ENCODE data around the gene STEAP1B.
"Not testable (repeated sequence)": the region's sequence is repeated elsewhere in the genome, so short reads cannot be mapped to it uniquely, and the experiment has no call there.

The STEAP1B gene

DNA sequence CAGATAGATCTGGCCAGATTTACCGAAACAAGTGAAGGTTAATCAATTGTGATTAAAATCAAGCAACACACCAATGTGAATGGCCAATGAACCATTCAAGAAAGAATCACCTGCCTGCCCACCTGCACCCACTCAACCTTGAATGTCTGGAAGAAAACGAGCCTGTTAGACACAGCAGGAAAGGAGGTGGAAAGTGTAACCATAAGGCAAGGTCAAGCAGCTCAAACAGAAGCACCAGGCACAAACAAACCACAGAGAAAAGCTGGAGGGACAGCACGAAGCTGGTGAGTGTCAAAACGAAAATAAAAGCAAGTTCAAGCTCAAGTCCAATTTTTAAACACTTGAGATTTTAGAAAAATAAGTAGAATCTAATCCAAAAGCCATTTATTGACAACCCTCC lies 64.9 kb downstream of the STEAP1B start:
- DNase-seq (ENCODE audit: extremely low read depth, low read depth): no peak
- no peak overlapping the region for H3K4me3 ChIP-seq (replicated peaks; ENCODE audit: low read depth, low read length)
- TF ChIP-seq, protein P1, sequence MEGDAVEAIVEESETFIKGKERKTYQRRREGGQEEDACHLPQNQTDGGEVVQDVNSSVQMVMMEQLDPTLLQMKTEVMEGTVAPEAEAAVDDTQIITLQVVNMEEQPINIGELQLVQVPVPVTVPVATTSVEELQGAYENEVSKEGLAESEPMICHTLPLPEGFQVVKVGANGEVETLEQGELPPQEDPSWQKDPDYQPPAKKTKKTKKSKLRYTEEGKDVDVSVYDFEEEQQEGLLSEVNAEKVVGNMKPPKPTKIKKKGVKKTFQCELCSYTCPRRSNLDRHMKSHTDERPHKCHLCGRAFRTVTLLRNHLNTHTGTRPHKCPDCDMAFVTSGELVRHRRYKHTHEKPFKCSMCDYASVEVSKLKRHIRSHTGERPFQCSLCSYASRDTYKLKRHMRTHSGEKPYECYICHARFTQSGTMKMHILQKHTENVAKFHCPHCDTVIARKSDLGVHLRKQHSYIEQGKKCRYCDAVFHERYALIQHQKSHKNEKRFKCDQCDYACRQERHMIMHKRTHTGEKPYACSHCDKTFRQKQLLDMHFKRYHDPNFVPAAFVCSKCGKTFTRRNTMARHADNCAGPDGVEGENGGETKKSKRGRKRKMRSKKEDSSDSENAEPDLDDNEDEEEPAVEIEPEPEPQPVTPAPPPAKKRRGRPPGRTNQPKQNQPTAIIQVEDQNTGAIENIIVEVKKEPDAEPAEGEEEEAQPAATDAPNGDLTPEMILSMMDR (IDR thresholded peaks at IDR 0.05; ENCODE audit: low read depth, low read length, missing control alignments): no peak

DNA sequence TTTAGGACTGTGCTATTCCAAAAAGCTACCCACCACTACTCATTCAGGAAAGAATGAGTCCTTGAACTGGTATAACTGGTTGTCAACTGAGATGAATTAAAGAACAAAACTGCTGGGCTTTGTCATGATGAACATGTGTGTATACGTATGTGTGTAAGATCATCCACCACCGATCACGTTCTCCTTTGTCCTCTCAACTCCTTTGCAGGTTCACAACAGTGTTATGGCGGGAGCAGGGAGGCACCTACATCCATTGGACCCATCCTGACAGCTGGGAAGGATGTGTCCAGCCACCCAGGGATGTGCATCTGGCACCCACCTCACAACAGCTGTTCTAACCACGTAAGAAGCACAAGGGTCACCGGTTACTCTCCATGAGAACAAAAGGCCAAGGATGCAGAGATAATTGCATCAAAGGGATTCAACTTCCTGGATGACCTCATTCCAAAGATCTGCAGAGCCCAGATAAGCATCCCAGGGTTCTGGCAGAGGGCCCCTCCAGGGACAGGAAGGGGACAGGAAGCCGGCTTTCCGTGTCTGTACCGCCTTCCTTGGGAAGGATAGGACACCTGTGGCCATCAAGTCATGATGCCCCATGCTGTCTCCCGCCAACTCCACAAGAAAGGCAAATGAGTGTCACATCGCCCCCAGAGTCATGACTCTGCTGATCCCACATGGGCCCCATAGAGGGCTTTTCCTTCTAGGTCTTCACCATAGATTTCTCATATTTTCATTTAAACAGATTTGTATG lies 66.1 kb downstream of the STEAP1B start:
- H3K4me3 ChIP-seq (replicated peaks; ENCODE audit: low read depth, low read length): no peak overlapping the region
- TF ChIP-seq, protein P1 (IDR thresholded peaks at IDR 0.05; ENCODE audit: low read depth, low read length, missing control alignments): no peak
- no peak for DNase-seq (ENCODE audit: extremely low read depth, low read depth)

DNA sequence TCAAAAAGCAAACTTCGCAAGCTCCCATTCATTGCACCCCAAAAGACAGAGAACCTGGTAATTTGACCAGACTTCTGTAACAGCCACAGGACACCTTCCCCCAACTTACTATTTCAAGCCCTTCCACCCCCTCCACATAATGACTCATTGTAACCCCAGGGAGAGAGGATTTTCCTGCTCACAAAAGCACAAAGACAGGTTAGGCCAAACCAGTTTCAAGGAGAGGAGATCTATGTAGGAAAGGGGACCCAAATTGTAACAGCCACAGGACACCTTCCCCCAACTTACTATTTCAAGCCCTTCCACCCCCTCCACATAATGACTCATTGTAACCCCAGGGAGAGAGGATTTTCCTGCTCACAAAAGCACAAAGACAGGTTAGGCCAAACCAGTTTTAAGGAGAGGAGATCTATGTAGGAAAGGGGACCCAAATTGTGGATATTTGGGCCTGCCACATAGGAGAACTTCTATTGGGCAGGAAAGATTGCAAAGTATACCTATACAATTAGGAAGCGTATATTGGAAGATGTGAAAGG lies 66.8 kb downstream of the STEAP1B start:
- H3K4me3 ChIP-seq (replicated peaks; ENCODE audit: low read depth, low read length); DNase-seq (ENCODE audit: extremely low read depth, low read depth): not testable (repeated sequence)

DNA sequence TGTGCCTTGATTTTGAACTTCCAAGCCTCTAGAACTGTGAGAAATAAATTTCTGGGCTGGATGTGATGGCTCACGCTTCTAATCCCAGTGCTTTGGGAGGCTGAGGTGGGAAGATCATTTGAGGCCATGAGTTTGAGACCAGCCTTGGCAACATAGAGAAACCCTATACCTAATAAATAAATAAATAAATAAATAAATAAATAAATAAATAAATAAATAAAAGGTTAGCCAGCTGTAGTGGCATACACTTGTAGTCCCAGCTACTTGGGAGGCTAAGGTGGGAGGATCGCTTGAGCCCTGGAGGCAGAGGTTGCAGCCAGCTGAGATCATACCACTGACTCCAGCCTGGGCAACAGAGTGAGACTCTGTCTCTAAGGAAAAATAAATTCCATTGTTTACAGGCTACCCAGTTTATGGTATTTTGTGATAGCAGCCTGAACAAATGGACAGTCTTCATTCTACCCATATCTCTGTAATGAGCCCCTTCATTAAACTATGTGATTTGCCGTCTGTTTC lies 67.7 kb downstream of the STEAP1B start:
- TF ChIP-seq, protein P1 (IDR thresholded peaks at IDR 0.05; ENCODE audit: low read depth, low read length, missing control alignments): no peak
- no peak for DNase-seq (ENCODE audit: extremely low read depth, low read depth)

DNA sequence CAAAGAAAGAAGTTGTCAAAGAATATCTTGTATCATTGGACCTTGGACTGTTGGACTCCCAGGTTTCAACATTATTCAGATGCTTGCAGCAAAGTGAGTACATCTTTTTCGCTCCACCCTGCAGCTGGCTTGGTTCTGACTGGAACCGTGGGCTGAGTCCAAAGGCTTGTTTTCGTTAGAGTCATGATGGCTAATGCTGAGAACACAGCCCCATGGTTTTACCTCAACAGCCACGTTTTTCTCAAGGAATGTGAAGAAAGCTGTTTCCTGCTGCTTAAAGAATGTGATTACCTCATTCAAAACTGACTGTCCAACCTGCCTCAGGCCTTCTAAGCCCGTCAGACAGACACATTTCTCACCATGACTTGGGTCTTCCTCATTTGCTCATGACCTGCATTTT lies 69.5 kb downstream of the STEAP1B start:
- TF ChIP-seq, protein P1 (IDR thresholded peaks at IDR 0.05; ENCODE audit: low read depth, low read length, missing control alignments): no peak
- no peak overlapping the region for H3K4me3 ChIP-seq (replicated peaks; ENCODE audit: low read depth, low read length)
- no peak for DNase-seq (ENCODE audit: extremely low read depth, low read depth)

More for the DNA sequence above, 67.7 kb downstream of the STEAP1B start:
- H3K4me3 ChIP-seq (replicated peaks; ENCODE audit: low read depth, low read length): no peak overlapping the region

DNA sequence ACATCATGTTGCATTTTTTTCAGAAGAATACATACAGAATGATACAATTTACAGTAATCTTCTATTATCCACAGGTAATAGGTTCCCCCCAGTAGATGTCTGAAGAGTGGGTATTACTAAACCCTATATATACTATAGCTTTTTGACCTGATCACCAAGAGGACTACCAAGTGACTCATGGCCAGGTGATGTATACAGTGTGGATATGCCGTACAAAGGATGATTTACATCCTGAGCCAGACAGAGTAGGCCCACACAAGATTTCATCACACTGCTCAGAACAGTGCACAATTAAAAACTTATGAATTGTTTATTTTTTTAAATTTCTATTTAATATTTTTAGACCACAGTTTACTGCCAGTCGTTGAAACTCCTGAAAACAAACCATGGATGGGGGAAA lies 70.6 kb downstream of the STEAP1B start:
- no peak overlapping the region for H3K4me3 ChIP-seq (replicated peaks; ENCODE audit: low read depth, low read length)
- DNase-seq (ENCODE audit: extremely low read depth, low read depth): no peak
- TF ChIP-seq, protein P1 (IDR thresholded peaks at IDR 0.05; ENCODE audit: low read depth, low read length, missing control alignments): no peak

DNA sequence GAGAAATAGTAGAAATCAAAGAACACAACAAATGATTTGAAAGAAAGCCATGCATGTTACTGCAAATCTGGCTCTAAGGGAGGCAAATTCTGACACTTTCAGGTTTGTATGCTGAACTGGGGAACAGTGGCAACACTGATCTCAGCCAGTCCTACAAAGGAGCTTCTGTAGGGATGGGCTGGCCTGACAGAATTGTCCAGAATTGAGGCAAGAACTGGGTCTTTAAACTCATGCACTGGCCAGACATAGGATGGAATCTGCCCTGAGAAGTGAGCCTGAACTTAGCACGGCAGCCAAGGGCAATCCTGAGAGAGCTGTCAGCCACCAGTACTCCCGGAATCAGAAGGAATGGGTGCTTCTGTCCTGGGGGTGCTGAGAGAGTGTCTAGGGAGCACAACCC lies 72.1 kb downstream of the STEAP1B start:
- no peak overlapping the region for H3K4me3 ChIP-seq (replicated peaks; ENCODE audit: low read depth, low read length)
- DNase-seq (ENCODE audit: extremely low read depth, low read depth): no peak
- TF ChIP-seq, protein P1 (IDR thresholded peaks at IDR 0.05; ENCODE audit: low read depth, low read length, missing control alignments): no peak
